ENCODE results near the gene FOXC1. TPM values are rescaled to one million over a fixed set of nuclear protein-coding genes. Genes with fewer than 3 reads are reported as not detected.

FOXC1 gene
- polyA plus RNA-seq, 2 donors: 1.5 to 2.3 TPM

GRCh38 chr6:1626481-1626880 lies 16.8 kb downstream of the FOXC1 start:
- H3K4me1 ChIP-seq (ENCODE audit: control insufficient read depth in 2 of 2, insufficient read depth in 2 of 2, low read length in 1 of 2): peaks cover 0 to 2% of the 10 kb centered on the region in 2 donors
- no peaks in the 10 kb centered on the region for H3K9me3 ChIP-seq (ENCODE audit: control insufficient read depth in 2 of 2, insufficient read depth in 1 of 2, low read depth in 1 of 2, low read length in 1 of 2)
- WGBS, 2 donors: 73 to 78% methylated on average over 4 of the region's 4 CpGs
- no peak overlapping the region for H3K4me3 ChIP-seq (ENCODE audit: low read depth in 1 of 2, low read length in 2 of 2)
- no peak overlapping the region for H3K27ac ChIP-seq (ENCODE audit: low read depth in 2 of 2, low read length in 1 of 2)
- H3K36me3 ChIP-seq (ENCODE audit: control insufficient read depth in 2 of 2, insufficient read depth in 2 of 2, low read length in 1 of 2): peaks cover 0 to 4% of the 10 kb centered on the region in 2 donors
- no peaks in the 10 kb centered on the region for H3K27me3 ChIP-seq (ENCODE audit: control insufficient read depth in 1 of 2, insufficient read depth in 2 of 2, low read length in 2 of 2)

- Histone ChIP-seq H3K27ac (ENCODE audit: low read depth in 2 of 2, low read length in 1 of 2) (no peak overlapping the region), H3K27me3 (ENCODE audit: control insufficient read depth in 1 of 2, insufficient read depth in 2 of 2, low read length in 2 of 2) (no peaks in the 10 kb centered on the region), H3K9me3 (ENCODE audit: control insufficient read depth in 2 of 2, insufficient read depth in 1 of 2, low read depth in 1 of 2, low read length in 1 of 2) (no peaks in the 10 kb centered on the region), H3K4me1 (ENCODE audit: control insufficient read depth in 2 of 2, insufficient read depth in 2 of 2, low read length in 1 of 2) (peaks cover 0 to 2% of the 10 kb centered on the region in 2 donors), H3K36me3 (ENCODE audit: control insufficient read depth in 2 of 2, insufficient read depth in 2 of 2, low read length in 1 of 2) (no peaks in the 10 kb centered on the region), H3K4me3 (ENCODE audit: low read depth in 1 of 2, low read length in 2 of 2) (no peak overlapping the region)
- WGBS, 2 donors: 86 to 90% methylated on average over 10 of the region's 10 CpGs
Measured at GRCh38 chr6:1627827-1628560, 18.3 kb downstream of the FOXC1 start.

GRCh38 chr6:1629316-1629715 lies 19.6 kb downstream of the FOXC1 start:
- no peak overlapping the region for H3K27ac ChIP-seq (ENCODE audit: low read depth in 2 of 2, low read length in 1 of 2)

GRCh38 chr6:1630212-1630770 lies 20.6 kb downstream of the FOXC1 start:
- 86 to 88% methylated on average over 10 of the region's 10 CpGs for WGBS, 2 donors
- peaks cover 0 to 2% of the 10 kb centered on the region in 2 donors for H3K4me1 ChIP-seq (ENCODE audit: control insufficient read depth in 2 of 2, insufficient read depth in 2 of 2, low read length in 1 of 2)
- H3K27me3 ChIP-seq (ENCODE audit: control insufficient read depth in 1 of 2, insufficient read depth in 2 of 2, low read length in 2 of 2): no peaks in the 10 kb centered on the region
- no peak overlapping the region for H3K4me3 ChIP-seq (ENCODE audit: low read depth in 1 of 2, low read length in 2 of 2)
- no peak overlapping the region for H3K27ac ChIP-seq (ENCODE audit: low read depth in 2 of 2, low read length in 1 of 2)
- no peaks in the 10 kb centered on the region for H3K36me3 ChIP-seq (ENCODE audit: control insufficient read depth in 2 of 2, insufficient read depth in 2 of 2, low read length in 1 of 2)
- H3K9me3 ChIP-seq (ENCODE audit: control insufficient read depth in 2 of 2, insufficient read depth in 1 of 2, low read depth in 1 of 2, low read length in 1 of 2): no peaks in the 10 kb centered on the region

More at GRCh38 chr6:1629316-1629715, 19.6 kb downstream of the FOXC1 start:
- Histone ChIP-seq H3K4me1 (ENCODE audit: control insufficient read depth in 2 of 2, insufficient read depth in 2 of 2, low read length in 1 of 2) (peaks cover 0 to 2% of the 10 kb centered on the region in 2 donors), H3K4me3 (ENCODE audit: low read depth in 1 of 2, low read length in 2 of 2) (no peak overlapping the region), H3K27me3 (ENCODE audit: control insufficient read depth in 1 of 2, insufficient read depth in 2 of 2, low read length in 2 of 2) (no peaks in the 10 kb centered on the region), H3K9me3 (ENCODE audit: control insufficient read depth in 2 of 2, insufficient read depth in 1 of 2, low read depth in 1 of 2, low read length in 1 of 2) (no peaks in the 10 kb centered on the region), H3K36me3 (ENCODE audit: control insufficient read depth in 2 of 2, insufficient read depth in 2 of 2, low read length in 1 of 2) (no peaks in the 10 kb centered on the region)
- WGBS, 2 donors: 94 to 95% methylated on average over 14 of the region's 14 CpGs

GRCh38 chr6:1630771-1631217 lies 21.1 kb downstream of the FOXC1 start:
- 87 to 88% methylated on average over 11 of the region's 11 CpGs for WGBS, 2 donors
- Histone ChIP-seq H3K36me3 (ENCODE audit: control insufficient read depth in 2 of 2, insufficient read depth in 2 of 2, low read length in 1 of 2) (no peaks in the 10 kb centered on the region), H3K9me3 (ENCODE audit: control insufficient read depth in 2 of 2, insufficient read depth in 1 of 2, low read depth in 1 of 2, low read length in 1 of 2) (no peaks in the 10 kb centered on the region), H3K27me3 (ENCODE audit: control insufficient read depth in 1 of 2, insufficient read depth in 2 of 2, low read length in 2 of 2) (no peaks in the 10 kb centered on the region), H3K4me1 (ENCODE audit: control insufficient read depth in 2 of 2, insufficient read depth in 2 of 2, low read length in 1 of 2) (peaks cover 0 to 2% of the 10 kb centered on the region in 2 donors), H3K27ac (ENCODE audit: low read depth in 2 of 2, low read length in 1 of 2) (no peak overlapping the region), H3K4me3 (ENCODE audit: low read depth in 1 of 2, low read length in 2 of 2) (no peak overlapping the region)

- no peaks in the 10 kb centered on the region for H3K9me3 ChIP-seq (ENCODE audit: control insufficient read depth in 2 of 2, insufficient read depth in 1 of 2, low read depth in 1 of 2, low read length in 1 of 2)
- peaks cover 0 to 2% of the 10 kb centered on the region in 2 donors for H3K4me1 ChIP-seq (ENCODE audit: control insufficient read depth in 2 of 2, insufficient read depth in 2 of 2, low read length in 1 of 2)
- 93 to 94% methylated on average over 4 of the region's 4 CpGs for WGBS, 2 donors
- H3K4me3 ChIP-seq (ENCODE audit: low read depth in 1 of 2, low read length in 2 of 2): no peak overlapping the region
- no peaks in the 10 kb centered on the region for H3K36me3 ChIP-seq (ENCODE audit: control insufficient read depth in 2 of 2, insufficient read depth in 2 of 2, low read length in 1 of 2)
- no peaks in the 10 kb centered on the region for H3K27me3 ChIP-seq (ENCODE audit: control insufficient read depth in 1 of 2, insufficient read depth in 2 of 2, low read length in 2 of 2)
- H3K27ac ChIP-seq (ENCODE audit: low read depth in 2 of 2, low read length in 1 of 2): no peak overlapping the region
Measured at GRCh38 chr6:1631251-1631650, 21.5 kb downstream of the FOXC1 start.

- H3K27ac ChIP-seq (ENCODE audit: low read depth in 2 of 2, low read length in 1 of 2): no peak overlapping the region
- no peaks in the 10 kb centered on the region for H3K27me3 ChIP-seq (ENCODE audit: control insufficient read depth in 1 of 2, insufficient read depth in 2 of 2, low read length in 2 of 2)
- H3K4me1 ChIP-seq (ENCODE audit: control insufficient read depth in 2 of 2, insufficient read depth in 2 of 2, low read length in 1 of 2): peaks cover 9 to 15% of the 10 kb centered on the region in 2 donors
- no peaks in the 10 kb centered on the region for H3K36me3 ChIP-seq (ENCODE audit: control insufficient read depth in 2 of 2, insufficient read depth in 2 of 2, low read length in 1 of 2)
- H3K9me3 ChIP-seq (ENCODE audit: control insufficient read depth in 2 of 2, insufficient read depth in 1 of 2, low read depth in 1 of 2, low read length in 1 of 2): no peaks in the 10 kb centered on the region
- 95% methylated on average over 16 of the region's 16 CpGs for WGBS, 2 donors
- H3K4me3 ChIP-seq (ENCODE audit: low read depth in 1 of 2, low read length in 2 of 2): no peak overlapping the region
Measured at GRCh38 chr6:1633366-1634021, 23.8 kb downstream of the FOXC1 start.

GRCh38 chr6:1634081-1634480 lies 24.4 kb downstream of the FOXC1 start:
- Histone ChIP-seq H3K4me1 (ENCODE audit: control insufficient read depth in 2 of 2, insufficient read depth in 2 of 2, low read length in 1 of 2) (peaks cover 10 to 15% of the 10 kb centered on the region in 2 donors), H3K27ac (ENCODE audit: low read depth in 2 of 2, low read length in 1 of 2) (no peak overlapping the region), H3K27me3 (ENCODE audit: control insufficient read depth in 1 of 2, insufficient read depth in 2 of 2, low read length in 2 of 2) (no peaks in the 10 kb centered on the region), H3K4me3 (ENCODE audit: low read depth in 1 of 2, low read length in 2 of 2) (no peak overlapping the region), H3K9me3 (ENCODE audit: control insufficient read depth in 2 of 2, insufficient read depth in 1 of 2, low read depth in 1 of 2, low read length in 1 of 2) (no peaks in the 10 kb centered on the region), H3K36me3 (ENCODE audit: control insufficient read depth in 2 of 2, insufficient read depth in 2 of 2, low read length in 1 of 2) (no peaks in the 10 kb centered on the region)
- 93 to 100% methylated on average over 4 of the region's 4 CpGs for WGBS, 2 donors

- H3K4me3 ChIP-seq (ENCODE audit: low read depth in 1 of 2, low read length in 2 of 2): no peak overlapping the region
- H3K4me1 ChIP-seq (ENCODE audit: control insufficient read depth in 2 of 2, insufficient read depth in 2 of 2, low read length in 1 of 2): peaks cover 9 to 19% of the 10 kb centered on the region in 2 donors
- no peak overlapping the region for H3K27ac ChIP-seq (ENCODE audit: low read depth in 2 of 2, low read length in 1 of 2)
- H3K9me3 ChIP-seq (ENCODE audit: control insufficient read depth in 2 of 2, insufficient read depth in 1 of 2, low read depth in 1 of 2, low read length in 1 of 2): no peaks in the 10 kb centered on the region
- 68 to 75% methylated on average over 23 of the region's 23 CpGs for WGBS, 2 donors
- H3K36me3 ChIP-seq (ENCODE audit: control insufficient read depth in 2 of 2, insufficient read depth in 2 of 2, low read length in 1 of 2): peaks cover 0 to 4% of the 10 kb centered on the region in 2 donors
- H3K27me3 ChIP-seq (ENCODE audit: control insufficient read depth in 1 of 2, insufficient read depth in 2 of 2, low read length in 2 of 2): no peaks in the 10 kb centered on the region
Measured at GRCh38 chr6:1635305-1636010, 25.7 kb downstream of the FOXC1 start.

All from esophagus (tissue), 2 donors.